GM18526 (cell line): ENCODE data around the gene TRIM47.

Source experiments
- POLR2A ChIP-seq: IDR thresholded peaks from 3 replicates; pipeline ENCODE4 v1.6.1; 2011; ENCODE audit not compliant: insufficient read length; ENCODE audit errors: extremely low read depth

Gene TRIM47

DNA sequence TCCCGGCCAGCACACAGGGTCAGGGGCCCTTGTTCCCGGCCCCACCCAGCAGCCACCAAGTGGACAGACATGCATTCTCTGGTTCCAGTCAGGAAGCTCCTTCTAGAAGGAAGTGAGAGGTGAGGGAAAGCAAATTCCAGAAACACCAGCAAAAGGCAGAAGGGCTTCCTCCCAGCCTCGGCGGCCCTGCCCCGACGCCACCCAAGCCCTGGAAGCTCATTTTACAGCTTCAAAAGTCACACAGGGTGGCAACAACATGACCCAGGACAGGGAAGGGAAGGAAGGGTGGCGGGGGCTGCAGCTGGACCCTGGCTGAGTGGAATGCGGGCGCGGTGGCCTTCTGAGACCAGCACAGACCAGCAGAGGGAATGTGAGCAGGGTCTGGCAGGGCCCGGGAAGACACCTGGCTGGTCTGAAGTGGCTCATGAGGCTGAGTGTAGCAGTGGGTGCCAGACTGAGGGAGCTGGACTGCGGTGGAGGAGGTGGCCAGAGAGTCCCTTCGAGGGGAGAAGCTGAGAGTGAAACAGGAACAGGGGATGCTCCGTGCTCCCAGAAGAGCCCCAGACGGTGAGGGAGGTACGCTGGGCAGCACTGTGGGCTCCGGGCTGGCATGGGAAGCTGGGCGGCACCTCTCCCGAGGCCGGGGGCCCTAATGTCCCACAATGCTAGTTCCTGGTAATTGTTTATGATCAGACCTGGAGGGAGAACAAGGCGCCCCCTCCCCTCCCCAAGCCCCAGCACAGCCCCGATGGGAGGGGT lies 32.3 kb downstream of the TRIM47 start:
- TF ChIP-seq POLR2A = no peak

DNA sequence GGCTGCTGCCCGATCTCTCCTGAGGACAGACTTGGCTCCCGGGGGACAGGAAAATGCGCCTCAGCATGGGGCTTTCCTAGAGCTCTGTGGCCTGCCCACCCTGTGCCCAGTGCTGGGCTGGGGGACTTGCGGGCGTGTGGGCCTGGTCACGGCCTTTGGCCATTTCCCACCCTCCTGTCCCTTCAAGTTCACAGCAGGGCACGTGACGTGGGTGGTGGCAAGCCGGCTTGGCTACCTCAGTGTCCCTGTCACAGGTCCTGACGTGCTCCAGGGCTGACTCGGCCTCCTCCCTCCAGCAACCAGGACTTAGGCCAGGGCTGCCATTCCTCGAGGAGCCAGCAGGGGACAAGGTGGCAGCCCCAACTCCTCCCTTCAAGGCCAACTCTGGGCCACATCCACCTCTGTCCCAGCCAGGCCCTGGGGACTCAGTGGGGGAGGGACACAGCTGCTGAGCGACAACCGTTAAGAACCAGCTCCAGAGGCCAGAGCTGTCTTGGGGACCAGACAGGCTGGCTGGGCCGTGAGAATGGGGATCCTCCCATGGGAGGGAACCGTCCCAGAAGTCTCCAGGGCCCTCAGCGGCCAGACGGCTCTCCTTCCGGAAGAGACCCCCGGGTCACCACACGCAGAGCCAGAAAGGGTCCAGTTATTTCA lies 33.2 kb downstream of the TRIM47 start:
- TF ChIP-seq POLR2A = peak; percentile 30

DNA sequence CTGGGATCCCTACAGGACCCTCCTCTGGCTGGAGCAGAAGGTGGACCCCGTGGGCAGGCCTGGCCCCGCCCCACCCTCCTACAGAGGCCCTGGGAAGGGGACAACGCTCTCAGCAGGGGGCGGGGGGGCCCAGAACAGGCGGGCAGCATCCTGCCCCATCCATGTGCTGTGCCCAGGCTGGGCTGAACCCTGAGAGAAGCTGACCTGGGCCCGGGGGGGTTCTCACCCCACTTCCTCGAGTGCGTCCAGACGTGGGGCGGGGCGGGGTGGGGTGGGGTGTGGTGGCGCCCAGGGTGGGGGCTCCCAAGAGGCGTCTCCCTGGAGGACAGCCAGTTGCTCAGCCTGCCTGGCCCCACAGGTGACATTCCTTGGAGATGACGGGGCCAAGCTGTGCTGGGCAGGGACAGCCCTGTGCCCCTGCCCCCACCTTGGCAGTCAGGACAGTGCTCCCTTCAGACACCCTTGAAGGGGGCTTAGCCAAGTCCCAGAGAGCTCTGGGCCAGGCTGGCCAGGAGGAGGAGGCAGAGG lies 33.8 kb downstream of the TRIM47 start:
- TF ChIP-seq POLR2A = no peak

DNA sequence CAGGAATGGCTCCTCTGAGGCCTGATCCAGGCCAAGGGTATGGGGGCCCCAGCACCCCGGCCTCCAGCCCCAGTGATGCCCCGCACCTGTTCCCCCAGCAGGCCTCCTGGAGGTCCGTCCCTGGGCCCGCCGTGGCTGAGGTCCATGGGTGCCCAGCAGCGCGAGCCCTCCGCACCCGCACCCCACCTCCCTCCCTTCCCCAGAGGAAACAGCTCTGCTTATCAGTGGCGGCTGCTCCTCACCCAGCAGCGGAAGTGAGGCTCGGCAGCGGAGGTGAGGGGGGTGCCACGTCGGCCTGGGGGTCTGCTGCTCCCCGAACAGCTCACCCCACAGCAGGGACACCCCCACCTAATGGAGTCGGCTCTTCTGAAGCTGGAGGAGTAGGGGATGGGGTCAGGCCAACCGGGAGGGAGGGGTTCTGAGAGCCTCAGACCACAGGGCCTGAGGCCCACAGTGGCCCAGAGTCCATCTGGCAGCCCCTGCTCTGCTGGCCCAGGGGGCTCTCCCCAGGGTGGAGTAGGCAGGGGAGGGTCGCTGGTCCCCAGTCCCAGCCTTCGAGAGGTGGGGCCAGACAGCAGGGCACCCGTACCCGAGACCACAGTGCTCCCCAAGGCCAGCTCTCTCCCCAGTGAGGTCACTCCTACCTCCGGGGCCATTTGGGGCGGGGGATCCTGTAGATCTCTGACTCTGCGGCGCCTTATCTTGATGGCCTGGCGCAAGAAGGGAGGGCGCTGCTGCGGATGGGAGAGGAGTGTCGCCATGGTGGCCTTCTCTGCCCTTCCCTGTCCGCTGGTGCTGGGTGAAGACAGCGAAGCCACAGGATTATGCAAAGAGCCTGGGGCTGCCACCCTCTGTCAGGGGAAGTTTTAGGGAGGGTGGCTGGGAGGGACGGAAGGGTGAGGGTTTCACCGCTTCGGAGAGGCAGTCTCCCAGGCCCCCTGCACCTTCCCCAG lies 34.5 kb downstream of the TRIM47 start, which contains the start of gene UNC13D:
UNC13D (minus strand) TSS at position 828 of the 953 bp plus-strand sequence; CDS start at position 761, 67 bp downstream.
- peak; percentile 41 for TF ChIP-seq POLR2A

DNA sequence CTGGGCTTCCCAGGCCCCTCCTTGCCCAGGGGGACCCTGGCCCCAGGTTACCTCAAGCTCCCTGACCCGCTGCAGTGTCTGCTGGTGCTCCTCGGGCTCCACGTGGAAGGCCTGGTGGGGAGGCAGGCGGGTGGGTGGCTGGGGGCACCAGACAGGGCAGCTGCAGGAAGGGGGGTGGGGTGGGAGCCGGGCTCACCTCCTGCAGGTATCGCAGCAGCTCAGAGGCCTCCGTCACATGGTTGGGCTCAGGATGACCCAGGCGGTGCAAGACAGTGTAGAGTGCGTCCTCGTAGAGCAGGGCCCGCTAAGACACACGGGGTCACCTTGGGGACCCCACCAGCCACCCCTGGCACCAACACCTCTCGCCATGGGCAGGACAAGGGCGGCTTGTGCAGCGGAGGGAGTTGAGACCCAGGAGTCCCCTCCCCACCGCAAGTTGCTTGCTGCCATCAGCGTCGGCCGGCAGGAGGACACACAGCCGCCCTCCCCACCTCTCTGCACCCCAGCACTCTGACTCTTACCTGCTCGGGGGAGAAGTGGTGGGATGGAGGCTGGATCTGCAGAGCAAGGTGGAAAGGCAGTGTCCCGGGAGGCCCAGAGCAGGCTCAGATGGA lies 35.3 kb downstream of the TRIM47 start:
- TF ChIP-seq POLR2A = no peak

DNA sequence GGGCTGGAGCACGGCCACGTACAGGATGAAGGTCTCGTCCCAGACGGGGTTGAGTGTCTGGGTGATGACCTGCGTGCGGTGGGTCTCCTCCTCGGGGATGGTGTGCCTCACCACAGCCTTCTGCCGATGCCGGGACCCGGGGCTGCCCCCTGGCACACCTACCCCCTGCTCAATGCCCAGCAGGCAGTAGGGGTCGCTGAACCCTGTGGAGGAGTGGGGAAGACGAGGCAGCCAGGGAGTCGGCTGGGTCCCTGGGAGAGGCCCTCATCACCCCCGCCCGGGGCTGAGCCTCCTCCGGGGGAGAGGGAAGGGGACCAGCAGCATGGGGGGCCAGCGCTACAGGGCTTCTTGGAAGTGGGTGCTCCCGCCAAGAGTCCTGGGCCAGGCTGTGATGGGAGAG lies 36.0 kb downstream of the TRIM47 start:
- TF ChIP-seq POLR2A = no peak

DNA sequence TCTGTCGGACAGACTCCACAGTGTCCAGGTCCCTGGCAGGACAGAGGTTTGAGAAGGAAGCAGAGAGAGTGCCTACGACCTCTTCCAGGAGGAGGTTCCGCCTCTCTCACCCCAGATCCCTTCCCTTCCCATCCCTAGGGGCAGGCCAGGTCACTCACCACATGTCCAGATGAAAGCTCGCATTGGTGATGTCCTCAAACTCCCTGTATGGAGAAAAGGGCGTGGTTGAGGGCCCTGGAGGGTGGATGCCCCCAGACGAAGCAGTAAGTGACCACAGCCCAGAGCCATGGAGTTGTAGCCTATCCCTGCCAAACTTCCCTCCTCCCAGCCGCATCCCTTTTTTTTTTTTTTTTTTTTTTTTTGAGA lies 37.6 kb downstream of the TRIM47 start:
- TF ChIP-seq POLR2A = no peak

DNA sequence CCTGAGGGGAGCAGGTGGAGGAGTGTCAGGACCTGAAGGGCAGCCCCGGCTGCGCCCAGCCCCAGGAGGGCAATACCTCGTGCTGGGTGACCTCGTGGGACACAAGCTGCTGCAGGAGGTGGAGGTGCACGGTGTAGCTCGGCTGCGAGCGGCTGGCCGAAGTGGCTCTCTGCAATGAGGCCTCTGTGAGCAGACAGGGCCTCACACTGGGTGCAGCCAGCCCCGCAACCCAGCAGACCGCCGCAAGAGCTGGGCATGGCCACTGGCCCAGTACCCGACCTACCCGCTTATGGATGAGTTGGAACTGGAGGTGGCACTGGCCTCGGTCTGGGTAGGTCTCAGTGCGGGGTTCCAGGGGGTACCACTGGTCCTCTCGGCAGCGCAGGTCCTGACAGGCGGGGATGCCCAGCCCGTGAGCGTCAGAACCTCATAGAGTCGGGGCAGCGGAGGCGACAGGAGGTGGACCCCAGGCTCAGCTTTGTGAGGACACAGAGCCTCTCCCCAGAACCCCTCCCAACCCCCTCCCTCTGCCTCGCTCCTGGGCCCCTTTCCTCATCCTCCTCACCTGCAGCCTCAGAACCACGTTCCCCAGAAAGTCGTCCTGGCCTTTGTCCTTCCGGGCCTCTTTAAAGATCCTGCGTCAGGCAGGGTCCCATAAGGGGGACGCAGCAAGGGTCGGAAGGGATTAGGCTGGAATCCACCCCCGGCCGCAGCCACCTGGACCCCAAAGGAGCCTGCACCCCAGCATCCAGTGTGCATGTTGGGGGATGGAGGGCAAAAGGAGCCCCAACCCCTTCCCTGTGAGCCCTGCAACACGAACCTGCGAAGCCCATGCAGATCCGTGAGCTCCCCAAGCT lies 38.2 kb downstream of the TRIM47 start:
- no peak for TF ChIP-seq POLR2A

DNA sequence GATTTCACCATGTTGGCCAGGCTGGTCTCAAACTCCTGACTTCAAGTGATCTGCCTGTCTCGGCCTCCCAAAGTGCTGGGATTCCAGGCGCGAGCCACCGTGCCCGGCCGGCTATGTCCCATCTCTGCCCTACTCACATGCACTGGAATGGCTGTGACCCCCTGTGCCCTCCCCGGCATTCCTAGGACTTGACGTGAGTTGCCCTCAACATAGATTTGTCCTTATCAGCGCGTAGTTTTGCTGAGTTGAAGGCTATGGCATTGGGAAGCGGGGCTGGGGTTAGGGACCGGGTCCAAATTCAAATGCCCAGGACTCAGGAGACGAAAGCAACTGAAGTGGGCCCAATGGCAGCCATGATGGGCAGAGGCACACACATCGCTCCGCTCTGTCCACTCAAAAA lies 40.0 kb downstream of the TRIM47 start:
- no peak for TF ChIP-seq POLR2A

DNA sequence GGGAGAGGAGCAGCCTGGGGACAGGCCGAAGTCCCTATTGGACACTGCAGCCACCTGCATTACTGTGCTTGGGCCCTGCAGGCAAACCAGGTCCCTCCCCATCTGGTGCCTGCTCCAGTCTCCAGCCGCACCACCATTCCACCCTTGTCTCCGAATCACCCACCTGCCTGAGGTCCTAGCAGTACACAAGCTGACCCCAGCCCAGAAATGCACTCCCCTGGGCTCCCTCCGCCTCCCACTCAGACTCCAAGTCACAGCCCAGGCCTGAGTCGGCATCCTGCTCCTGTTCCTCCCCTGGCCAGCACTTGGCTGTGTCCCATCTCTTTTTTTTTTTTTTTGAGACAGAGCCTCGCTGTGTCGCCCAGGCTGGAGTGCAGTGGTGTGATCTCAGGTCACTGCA lies 40.5 kb downstream of the TRIM47 start:
- no peak for TF ChIP-seq POLR2A

DNA sequence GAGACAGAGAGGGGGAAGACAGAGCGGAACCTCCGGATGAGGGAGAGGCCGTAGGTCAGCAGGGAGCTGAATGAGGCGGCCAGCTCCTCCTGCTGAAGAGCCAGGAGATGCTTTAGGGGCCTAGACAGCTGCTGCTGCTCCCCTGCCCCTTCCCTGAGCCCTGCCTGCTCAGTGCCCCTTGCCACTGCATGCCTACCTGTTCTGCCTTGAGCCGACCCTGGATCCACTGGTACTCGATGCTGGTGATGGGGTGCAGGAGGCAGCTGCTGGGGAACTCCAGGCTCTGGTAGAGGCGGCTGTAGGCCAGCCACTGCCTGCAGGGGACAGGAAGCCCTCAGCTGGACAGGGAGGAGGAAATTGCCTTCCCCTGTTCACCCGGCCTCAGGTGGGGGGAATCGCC lies 41.8 kb downstream of the TRIM47 start:
- no peak for TF ChIP-seq POLR2A

DNA sequence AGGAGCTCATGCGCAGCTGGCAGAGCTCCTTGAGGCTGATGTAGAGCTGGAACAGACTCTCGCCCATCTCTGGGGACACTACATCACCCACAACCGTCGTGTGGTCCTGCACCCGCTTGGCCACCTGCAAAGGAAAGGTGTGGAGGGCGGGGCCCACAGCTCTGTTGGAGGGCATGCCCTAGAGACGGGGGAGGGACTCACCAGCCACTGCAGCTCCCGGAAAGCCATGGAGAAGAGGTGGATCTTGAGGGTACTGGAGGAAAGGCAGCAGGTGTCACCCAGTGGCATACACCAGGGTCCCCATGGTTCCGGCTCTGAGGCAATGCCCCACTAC lies 42.8 kb downstream of the TRIM47 start:
- TF ChIP-seq POLR2A = no peak

DNA sequence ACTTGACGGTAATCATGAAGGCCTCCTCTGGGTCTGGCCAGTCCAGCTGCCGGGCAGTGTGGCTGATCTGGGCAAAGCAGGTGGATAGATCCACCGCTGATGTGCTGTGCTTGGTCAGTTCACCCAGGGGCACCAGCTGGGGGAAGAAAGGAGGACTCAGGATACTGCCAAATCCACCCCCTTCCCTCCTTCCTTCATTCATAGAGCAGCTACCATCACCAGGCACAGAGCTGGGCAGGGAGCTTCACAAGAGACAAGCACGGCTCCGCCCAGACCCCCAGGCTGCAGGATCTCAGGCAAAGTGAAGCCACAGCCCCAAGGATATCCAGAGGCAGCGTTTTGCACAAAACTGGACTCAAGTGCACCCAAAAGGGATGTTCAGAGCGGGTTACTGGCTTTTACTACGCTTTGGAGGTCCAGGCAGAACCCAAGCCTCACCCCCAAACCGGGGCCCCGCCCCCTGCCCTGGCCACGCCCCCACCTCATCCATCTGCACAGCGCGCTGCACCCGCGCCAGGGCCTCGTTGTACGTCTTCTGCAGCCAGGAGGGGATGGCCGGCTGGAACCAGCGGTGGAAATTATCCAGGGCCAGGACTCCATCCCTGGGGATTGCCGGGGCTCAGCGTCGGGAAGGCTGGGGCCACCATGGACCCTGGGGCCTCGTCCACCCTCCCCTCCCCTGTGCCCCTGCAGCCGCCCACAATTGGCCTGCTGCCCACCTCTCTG lies 43.3 kb downstream of the TRIM47 start:
- no peak for TF ChIP-seq POLR2A
